SKM-1 treated with dmso at 0.1 percent for 144 hours (cell line): ENCODE data around the gene ADORA1.
A peak's percentile ranks its signal among the peaks of the same experiment; 100 is the strongest.

ENCODE experiments used
- DNase-seq: peaks from one replicate; lab custom pipeline; 2025; ENCODE audit not compliant: unreplicated experiment; lab: John Stamatoyannopoulos, UW

Gene ADORA1

GRCh38 chr1:203184467-203184866 lies 56.9 kb downstream of the ADORA1 start:
- no peak for DNase-seq

DNA sequence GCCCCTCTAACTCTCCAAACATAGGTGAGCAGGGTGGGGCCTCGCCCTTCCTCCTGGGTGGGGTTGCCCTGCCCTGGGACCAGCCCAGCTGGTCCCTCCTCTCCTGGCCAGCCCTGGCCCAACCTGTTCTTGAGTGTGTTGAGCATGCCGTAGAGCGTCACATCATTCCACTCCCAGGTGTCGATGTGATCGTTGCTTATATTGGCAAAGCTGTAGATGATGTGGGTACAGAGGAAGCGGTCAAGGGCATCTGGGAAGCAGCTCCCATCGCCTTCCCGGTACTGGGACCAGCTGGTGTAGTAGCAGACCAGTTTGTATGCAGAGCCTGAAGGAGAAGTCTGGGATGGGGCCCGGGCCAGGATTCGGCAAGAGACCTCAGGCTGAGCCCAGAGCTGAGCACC lies 57.5 kb downstream of the ADORA1 start:
- DNase-seq = no peak

DNA sequence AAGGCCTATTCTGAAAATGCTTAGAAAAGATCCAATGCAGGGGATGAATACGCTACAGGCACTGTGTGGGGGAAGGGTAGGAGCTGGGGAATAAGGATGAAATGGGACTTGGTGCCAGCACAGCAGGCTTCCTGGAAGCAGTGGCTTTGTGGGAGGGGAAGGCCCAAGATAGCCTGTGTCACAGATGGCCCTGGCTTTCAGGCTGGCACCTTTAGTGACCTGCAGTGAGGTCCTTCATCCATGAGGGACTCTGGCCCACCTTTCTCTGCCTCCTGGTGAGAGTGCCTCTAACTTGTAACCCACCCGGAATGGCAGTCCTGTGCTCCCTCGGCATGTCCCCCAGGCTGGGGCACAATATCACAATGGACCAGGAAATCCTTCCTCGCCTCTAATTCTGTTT lies 58.1 kb downstream of the ADORA1 start:
- no peak for DNase-seq

- no peak for DNase-seq
Observed at GRCh38 chr1:203186091-203186445, 58.5 kb downstream of the ADORA1 start.

DNA sequence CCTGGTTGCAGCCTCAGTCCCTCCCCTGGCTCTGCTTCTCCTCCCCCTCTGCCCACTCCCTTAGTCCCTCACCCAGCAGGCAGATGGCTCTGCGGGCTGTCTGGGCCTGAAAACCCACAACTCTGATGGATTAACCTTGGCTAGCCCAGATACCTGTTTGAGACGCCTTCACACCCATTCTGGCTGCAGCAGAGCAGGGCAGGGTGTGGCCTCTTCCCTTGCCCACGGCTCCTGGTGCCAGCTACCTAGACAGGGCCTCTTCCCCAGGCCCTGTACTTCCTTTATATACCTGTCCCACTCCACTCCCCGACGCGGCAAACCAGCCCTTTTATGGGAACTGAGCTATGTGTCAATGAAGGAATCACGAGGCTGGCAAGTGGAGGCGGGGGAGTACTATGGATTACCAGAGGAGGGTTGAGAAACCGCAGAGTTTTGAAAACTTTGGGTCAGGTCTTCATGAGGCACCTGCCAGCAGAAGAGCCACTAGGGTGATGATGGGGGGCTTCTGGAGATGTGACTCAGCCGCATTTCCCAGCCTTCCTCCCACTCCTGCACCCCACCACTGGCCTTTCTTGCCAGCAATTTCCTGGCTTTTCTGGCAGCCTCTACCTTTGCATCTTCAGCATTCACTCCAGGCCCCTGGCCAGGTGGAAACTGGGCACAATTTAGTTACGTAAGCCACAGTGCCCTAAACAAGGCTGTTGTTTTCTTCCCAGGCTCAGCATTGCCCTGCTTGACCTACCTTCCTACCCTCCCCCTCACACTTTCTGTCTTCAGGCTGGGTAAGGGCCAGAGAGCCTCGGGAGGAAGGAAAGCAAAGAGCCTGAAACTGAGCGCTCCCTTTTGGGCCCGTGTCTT lies 59.1 kb downstream of the ADORA1 start, which contains the start of gene CHI3L1:
CHI3L1 (minus strand) TSS at position 259 of the 858 bp plus-strand sequence; CDS start at position 178, 81 bp downstream.
- DNase-seq = peak; percentile 95

- DNase-seq = no peak
Observed at GRCh38 chr1:203187304-203187685, 59.8 kb downstream of the ADORA1 start.

DNA sequence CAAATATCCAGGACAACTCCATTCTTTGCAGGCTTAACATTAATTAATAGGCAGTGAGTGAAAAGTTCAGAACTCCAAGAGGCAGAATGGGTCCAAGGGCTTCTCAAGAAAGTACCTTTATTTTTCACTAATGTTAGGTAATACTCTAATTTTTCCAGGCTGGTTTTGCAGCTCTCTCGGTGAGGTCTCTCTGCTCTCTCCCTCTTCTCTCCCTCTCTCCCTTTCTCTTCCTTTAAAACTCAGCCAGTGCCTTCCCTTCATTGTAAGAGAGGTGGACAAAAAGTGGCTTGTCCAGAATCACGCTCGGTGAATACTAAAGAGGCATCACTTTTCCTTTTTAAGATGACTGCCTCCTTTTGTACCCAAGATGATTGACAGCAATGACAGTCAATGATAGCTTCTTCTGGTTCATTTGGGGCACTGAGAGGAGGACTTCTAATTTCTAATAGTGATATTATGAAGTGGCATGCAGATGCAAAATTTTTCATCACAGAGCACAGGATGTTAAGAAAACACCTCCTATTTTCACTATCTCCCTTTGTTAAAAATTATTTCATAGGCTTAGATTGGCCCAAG lies 60.3 kb downstream of the ADORA1 start:
- no peak for DNase-seq

DNA sequence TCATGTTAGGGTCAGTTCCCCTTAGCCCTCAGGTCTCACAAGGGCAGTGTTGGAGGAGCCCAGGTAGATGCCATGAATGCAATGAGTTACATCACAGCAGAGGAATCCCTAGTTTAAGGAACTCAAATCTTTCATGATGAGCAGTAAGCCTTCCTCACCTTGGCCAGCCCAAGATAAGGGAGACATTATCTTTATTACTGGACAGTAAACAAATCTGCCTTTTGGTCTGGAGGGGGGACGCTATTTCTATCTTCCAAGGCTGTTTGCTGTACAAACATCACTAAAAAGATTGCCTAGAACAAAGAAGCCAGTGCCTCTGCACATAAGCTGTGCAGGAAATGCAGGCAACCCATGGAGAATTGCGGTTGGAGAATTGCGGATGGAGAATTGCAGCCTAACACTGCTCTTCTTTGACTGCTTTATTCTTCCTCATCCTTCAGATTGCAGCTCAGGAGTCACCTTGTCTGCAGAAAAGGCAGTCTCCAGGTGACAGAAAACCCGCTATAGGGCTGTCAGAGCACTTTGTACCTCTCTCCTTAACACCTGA lies 61.2 kb downstream of the ADORA1 start:
- no peak for DNase-seq

GRCh38 chr1:203189951-203190352 lies 62.4 kb downstream of the ADORA1 start:
- DNase-seq = no peak

- no peak for DNase-seq
Observed at GRCh38 chr1:203190949-203191348, 63.4 kb downstream of the ADORA1 start.

- DNase-seq = no peak
Observed at GRCh38 chr1:203196371-203196770, 68.8 kb downstream of the ADORA1 start.

DNA sequence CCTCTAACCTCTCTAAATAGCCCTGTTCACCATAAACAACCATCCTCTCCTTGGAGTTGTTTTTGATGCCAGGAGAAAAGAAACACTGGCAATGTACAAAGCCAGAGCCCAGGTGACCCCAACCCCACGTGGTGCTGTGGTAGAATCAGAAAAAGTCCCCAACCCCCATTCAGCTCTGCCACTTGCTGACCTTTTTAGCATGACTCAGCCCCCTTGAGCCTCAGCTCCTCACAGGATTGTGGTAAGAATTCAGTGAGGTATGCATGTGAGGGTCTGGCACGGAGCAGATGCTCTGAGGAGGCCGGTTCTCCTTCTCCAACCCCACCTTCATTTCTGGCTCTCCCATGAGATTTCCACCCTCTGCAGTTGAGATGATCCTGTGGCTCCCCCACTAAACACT lies 70.1 kb downstream of the ADORA1 start:
- DNase-seq = no peak

- no peak for DNase-seq
Observed at GRCh38 chr1:203199002-203199401, 71.5 kb downstream of the ADORA1 start.

GRCh38 chr1:203199481-203199815 lies 71.9 kb downstream of the ADORA1 start:
- DNase-seq = no peak

DNA sequence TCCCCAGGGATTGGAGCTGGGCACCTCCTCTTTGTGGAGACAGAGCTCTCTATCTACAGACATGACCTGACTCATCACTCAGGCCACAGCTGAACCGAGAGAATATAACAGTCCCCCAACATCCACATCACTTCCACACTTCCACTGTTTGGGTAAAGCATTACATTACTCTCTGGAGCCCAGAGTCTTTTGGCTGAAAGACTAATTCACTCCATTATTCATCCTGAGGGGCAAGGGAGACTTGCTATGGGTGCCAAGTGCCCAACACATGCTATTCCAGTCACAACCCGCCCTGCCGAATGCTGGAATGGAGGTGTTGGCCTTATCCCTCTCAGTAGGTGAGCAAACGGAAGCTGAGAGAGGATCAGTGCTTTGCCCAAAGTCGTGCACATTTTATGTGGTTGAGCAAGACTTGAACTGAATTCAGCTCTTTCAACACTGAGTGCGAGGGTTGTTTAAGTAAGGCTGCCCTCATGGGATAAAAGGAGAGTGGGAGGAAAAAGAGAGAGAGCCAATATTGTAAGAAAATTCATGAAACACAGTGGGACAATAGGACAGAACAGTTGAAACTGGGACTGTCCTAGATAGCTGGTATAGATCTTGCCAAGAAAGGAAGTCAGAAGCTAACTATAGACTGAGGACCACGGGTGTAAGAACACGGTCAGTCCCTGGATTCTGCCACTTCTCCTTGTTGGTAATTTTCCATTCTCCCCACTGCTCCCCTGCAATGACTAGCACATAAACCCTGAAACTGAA lies 72.5 kb downstream of the ADORA1 start:
- peak; percentile 70 for DNase-seq

DNA sequence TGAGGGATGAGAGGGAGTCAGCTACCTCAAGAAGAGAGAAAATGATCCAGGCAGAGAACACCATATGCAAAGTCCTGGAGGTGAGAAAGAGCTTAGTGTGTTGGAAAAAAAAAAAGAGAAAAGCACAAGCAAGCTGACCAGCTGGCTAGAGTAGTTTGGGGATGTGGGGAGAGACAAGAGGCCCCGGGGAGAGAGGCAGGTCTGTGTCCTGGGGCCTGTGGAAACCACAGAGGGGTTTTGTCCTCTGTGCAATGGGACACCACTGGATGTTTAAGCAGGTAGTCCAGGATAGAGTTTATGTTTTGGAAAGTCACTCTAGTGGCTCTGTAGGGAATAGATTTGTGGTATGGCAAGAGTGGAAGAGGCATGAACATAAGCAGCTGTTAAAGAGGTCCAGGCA lies 73.4 kb downstream of the ADORA1 start:
- peak; percentile 42 for DNase-seq

- no peak for DNase-seq
Observed at GRCh38 chr1:203201516-203202205, 74.1 kb downstream of the ADORA1 start.

GRCh38 chr1:203202431-203203245 lies 75.1 kb downstream of the ADORA1 start:
- peak; percentile 92 for DNase-seq

GRCh38 chr1:203204756-203205155 lies 77.2 kb downstream of the ADORA1 start:
- DNase-seq = no peak

DNA sequence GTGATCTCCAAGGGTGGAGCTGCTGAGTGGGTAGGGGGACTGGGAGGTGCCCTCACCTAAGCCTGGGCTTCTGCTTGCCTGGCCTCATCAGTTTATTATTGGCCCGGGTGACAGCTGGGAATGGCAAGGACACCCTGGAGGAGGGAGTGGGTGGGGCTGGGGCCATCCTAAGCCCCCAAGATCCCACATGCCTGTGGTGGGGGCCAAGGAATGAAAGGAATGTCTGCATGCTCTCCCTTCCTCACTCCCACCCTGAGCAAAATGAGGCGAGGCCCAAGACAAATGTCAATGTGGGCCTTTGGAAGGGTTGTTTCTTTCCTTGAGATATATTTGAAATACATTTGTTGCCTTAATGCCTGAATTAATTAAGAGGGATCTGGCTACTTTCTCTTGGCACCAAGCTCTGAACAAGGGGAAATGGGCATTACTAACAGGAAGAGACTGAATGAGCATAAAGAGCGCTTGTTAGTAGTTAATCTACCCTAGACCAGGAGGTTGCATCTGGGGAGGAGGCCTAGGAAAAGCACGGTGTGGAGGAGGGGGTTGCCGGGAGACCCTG lies 78.7 kb downstream of the ADORA1 start:
- DNase-seq = no peak
